Measurements from ENCODE around the gene CRLF2. TPM values are rescaled to one million over a fixed set of nuclear protein-coding genes. Genes with fewer than 3 reads are reported as not detected.
"Not testable (repeated sequence)": the region's sequence is repeated elsewhere in the genome, so short reads cannot be mapped to it uniquely, and the experiment has no call there.

CRLF2 gene
- total RNA-seq, 2 donors from 2014 or later, result 0.22 to 1.4 TPM

DNA sequence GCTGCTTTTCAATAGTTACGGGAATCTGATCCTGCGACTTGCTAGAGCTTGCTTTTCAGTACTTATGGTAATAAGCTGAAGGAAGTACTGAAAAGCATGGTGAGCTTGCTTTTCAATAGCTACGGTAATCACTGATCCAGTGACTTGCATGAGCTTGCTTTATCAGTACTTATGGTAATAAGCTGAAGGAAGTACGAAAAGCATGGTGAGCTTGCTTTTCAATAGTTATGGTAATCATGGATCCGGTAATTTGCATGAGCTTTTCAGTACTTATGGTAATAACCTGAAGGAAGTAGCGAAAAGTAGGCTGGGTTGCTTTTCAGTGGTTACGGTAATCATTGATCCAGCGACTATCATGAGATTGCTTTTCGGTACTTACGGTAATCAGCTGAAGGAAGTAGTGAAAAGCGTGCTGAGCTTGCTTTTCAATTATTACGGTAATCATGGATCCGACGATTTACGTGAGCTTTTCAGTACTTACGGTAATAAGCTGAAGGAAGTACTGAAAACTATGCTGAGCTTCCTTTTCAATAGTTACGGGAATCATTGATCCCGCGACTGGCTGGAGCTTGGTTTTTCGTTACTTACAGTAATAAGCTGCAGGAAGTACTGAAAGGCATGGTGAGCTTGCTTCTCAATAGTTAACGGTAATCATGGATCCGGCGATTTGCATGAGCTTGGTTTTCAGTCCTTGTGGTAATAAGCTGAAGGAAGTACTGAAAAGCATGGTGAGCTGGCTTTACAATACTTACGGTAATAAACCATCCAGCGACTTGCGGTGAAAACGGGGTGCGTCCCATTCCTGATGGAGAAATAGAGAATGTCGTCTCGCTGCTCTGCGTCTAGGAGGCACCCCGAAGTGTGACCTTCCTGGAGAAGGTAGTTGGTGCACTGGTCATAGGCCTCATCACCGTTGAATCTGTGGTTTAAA is 6.5 kb downstream of the CRLF2 start:
- Mint-ChIP-seq H3K27me3 (ENCODE audit: low read depth) (peaks cover 11% of the 10 kb centered on the region), H3K4me3 (peak overlapping the region; percentile 63 to 85), H3K36me3 (ENCODE audit: insufficient read depth in 2 of 2) (peaks cover 0 to 3% of the 10 kb centered on the region in 2 donors), H3K27ac (no peak overlapping the region), H3K9me3 (peaks cover 2 to 4% of the 10 kb centered on the region in 2 donors), H3K4me1 (ENCODE audit: low read depth) (peaks cover 27% of the 10 kb centered on the region)
- DNase-seq (peak; percentile 18 to 22), ATAC-seq (replicated peaks in 1 of 2) (peak; percentile 54)

DNA sequence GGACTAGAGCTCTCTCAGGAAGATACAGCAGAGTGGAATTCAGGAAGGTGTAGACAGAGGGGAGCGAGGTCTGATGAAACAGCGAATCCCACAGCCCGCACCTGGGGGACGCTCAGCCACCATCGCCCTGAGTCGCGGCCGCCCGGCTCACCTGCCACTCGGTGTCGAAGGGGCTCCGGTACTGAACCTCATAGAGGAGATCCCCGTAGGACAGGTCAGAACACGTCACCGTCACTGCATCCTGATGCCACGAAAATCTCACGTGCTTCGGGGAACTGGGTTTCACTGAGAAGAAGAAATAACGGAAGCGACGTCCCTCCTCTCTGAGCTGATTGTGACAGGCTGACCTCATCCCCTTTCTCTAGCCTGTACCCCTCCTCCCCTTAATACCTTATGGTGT is 10.2 kb downstream of the CRLF2 start:
- Mint-ChIP-seq H3K36me3 (ENCODE audit: insufficient read depth in 2 of 2) (no peaks in the 10 kb centered on the region), H3K4me1 (ENCODE audit: low read depth) (peaks cover 11% of the 10 kb centered on the region), H3K27ac (no peak overlapping the region), H3K27me3 (ENCODE audit: low read depth) (no peaks in the 10 kb centered on the region), H3K9me3 (no peaks in the 10 kb centered on the region), H3K4me3 (no peak overlapping the region)
- DNase-seq, result no peak
- ATAC-seq (replicated peaks in 1 of 2), result no peak

DNA sequence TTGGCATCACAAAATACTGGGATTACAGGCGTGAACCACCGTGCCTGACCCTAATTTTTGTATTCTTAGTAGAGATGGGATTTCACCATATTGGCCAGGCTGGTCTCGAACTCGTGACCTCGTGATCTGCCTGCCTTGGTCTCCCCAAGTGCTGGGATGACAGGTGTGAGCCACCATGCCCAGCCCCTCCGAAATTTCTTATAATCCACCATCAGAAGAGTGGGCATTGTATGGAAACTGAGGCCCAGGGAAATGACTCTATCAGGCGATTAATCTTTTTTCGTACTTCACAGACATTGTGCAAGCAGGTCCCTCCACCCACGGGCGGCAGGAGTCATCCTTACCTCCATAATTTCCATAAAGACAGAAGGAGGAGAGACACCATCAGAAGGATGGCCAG is 16.0 kb downstream of the CRLF2 start:
- Mint-ChIP-seq H3K9me3 (no peaks in the 10 kb centered on the region), H3K36me3 (ENCODE audit: insufficient read depth in 2 of 2) (no peaks in the 10 kb centered on the region), H3K4me1 (ENCODE audit: low read depth) (no peaks in the 10 kb centered on the region), H3K4me3 (no peak overlapping the region), H3K27me3 (ENCODE audit: low read depth) (no peaks in the 10 kb centered on the region), H3K27ac (no peak overlapping the region)
- ATAC-seq (replicated peaks in 1 of 2) (no peak), DNase-seq (no peak)

DNA sequence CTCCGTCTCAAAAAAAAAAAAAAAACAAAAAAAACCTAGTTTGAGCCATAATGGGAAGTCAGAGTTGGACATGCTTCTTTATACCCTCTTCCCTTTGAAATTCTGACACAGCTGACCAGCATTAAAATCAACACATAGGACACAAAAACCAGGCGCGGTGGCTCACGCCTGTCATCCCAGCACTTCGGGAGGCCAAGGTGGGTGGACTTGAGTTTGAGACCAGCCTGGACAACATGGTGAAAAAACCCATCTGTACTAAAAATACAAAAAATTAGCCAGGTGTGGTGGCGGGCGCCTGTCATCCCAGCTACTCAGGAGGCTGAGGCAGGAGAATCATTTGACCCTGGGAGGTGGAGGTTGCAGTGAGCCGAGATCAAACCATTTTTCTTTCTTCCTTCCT is 20.3 kb downstream of the CRLF2 start:
- not testable (repeated sequence) for H3K9me3 Mint-ChIP-seq; H3K27me3 Mint-ChIP-seq (ENCODE audit: low read depth); H3K4me1 Mint-ChIP-seq (ENCODE audit: low read depth); ATAC-seq (replicated peaks in 1 of 2); DNase-seq; H3K27ac Mint-ChIP-seq; H3K36me3 Mint-ChIP-seq (ENCODE audit: insufficient read depth in 2 of 2); H3K4me3 Mint-ChIP-seq

GRCh38 chrX:1190596-1191145 is 21.8 kb downstream of the CRLF2 start:
- H3K27ac Mint-ChIP-seq, result no peak overlapping the region
- no peak for ATAC-seq (replicated peaks in 1 of 2)
- no peaks in the 10 kb centered on the region for H3K9me3 Mint-ChIP-seq
- H3K27me3 Mint-ChIP-seq (ENCODE audit: low read depth), result no peaks in the 10 kb centered on the region
- no peaks in the 10 kb centered on the region for H3K36me3 Mint-ChIP-seq (ENCODE audit: insufficient read depth in 2 of 2)
- DNase-seq, result no peak
- H3K4me1 Mint-ChIP-seq (ENCODE audit: low read depth), result peaks cover under 1% of the 10 kb centered on the region
- no peak overlapping the region for H3K4me3 Mint-ChIP-seq

- Mint-ChIP-seq H3K27ac (no peak overlapping the region), H3K4me3 (no peak overlapping the region), H3K36me3 (ENCODE audit: insufficient read depth in 2 of 2) (no peaks in the 10 kb centered on the region), H3K27me3 (ENCODE audit: low read depth) (no peaks in the 10 kb centered on the region), H3K9me3 (no peaks in the 10 kb centered on the region), H3K4me1 (ENCODE audit: low read depth) (peaks cover 10% of the 10 kb centered on the region)
- peak in 1 of 2 donors; percentile 20 for DNase-seq
- ATAC-seq (replicated peaks in 1 of 2), result peak; percentile 63 to 70
Measured at GRCh38 chrX:1185561-1185960, 26.9 kb downstream of the CRLF2 start.

- Mint-ChIP-seq H3K9me3 (no peaks in the 10 kb centered on the region), H3K4me1 (ENCODE audit: low read depth) (peaks cover 10% of the 10 kb centered on the region), H3K4me3 (no peak overlapping the region), H3K36me3 (ENCODE audit: insufficient read depth in 2 of 2) (no peaks in the 10 kb centered on the region), H3K27me3 (ENCODE audit: low read depth) (no peaks in the 10 kb centered on the region), H3K27ac (no peak overlapping the region)
- DNase-seq, result no peak
- no peak for ATAC-seq (replicated peaks in 1 of 2)
Measured at GRCh38 chrX:1182211-1182610, 30.2 kb downstream of the CRLF2 start.

DNA sequence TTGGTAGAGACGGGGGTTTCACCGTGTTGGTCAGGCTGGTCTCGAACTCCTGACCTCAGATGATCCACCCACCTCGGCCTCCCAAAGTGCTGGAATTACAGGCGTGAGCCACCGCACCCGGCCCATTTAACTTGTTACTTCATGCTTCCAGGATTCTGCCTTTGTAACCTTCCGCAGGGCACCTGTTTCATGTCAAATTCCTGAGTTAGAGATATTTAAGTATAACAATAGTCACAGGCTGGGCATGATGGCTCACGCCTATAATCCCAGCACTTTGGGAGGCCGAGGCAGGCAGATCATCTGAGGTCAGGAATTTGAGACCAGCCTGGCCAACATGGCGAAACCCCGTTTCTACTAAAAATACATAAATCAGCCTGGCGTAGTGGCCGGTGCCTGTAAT is 30.8 kb downstream of the CRLF2 start:
- H3K4me1 Mint-ChIP-seq (ENCODE audit: low read depth), result peaks cover 10% of the 10 kb centered on the region
- not testable (repeated sequence) for ATAC-seq (replicated peaks in 1 of 2); DNase-seq; H3K9me3 Mint-ChIP-seq; H3K27ac Mint-ChIP-seq; H3K27me3 Mint-ChIP-seq (ENCODE audit: low read depth); H3K4me3 Mint-ChIP-seq; H3K36me3 Mint-ChIP-seq (ENCODE audit: insufficient read depth in 2 of 2)

- no peaks in the 10 kb centered on the region for H3K36me3 Mint-ChIP-seq (ENCODE audit: insufficient read depth in 2 of 2)
- H3K4me1 Mint-ChIP-seq (ENCODE audit: low read depth), result peaks cover 10% of the 10 kb centered on the region
- H3K4me3 Mint-ChIP-seq, result no peak overlapping the region
- ATAC-seq (replicated peaks in 1 of 2) (no peak), DNase-seq (no peak)
- no peak overlapping the region for H3K27ac Mint-ChIP-seq
- no peaks in the 10 kb centered on the region for H3K9me3 Mint-ChIP-seq
- H3K27me3 Mint-ChIP-seq (ENCODE audit: low read depth), result no peaks in the 10 kb centered on the region
Measured at GRCh38 chrX:1181170-1181569, 31.3 kb downstream of the CRLF2 start.

DNA sequence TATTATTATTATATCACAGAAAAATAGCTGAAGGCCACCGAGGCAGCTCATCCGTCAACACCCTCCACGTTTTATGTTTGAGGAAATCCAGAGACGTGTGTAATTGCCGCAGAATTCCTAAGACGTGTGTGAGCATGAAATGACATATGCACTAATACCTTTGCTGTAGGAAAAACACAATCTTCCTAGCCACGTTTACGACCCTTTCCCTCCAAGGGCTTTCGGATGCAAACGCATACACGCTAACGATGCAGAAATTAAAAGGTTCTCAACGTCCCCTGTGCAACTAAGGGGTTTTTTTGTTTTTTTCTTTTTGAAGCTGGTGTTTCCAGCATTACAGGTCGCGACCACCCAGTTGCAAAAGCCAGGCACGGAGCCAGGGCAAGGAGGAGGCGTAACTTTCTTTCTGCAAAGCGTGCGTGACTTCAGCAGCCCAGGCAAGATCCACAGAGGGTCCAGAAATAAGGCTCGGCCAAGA is 33.8 kb downstream of the CRLF2 start:
- ATAC-seq (replicated peaks in 1 of 2), result peak in 1 of 2 donors; percentile 53
- no peak overlapping the region for H3K27ac Mint-ChIP-seq
- no peak for DNase-seq
- no peaks in the 10 kb centered on the region for H3K36me3 Mint-ChIP-seq (ENCODE audit: insufficient read depth in 2 of 2)
- no peaks in the 10 kb centered on the region for H3K4me1 Mint-ChIP-seq (ENCODE audit: low read depth)
- H3K4me3 Mint-ChIP-seq, result no peak overlapping the region
- no peaks in the 10 kb centered on the region for H3K27me3 Mint-ChIP-seq (ENCODE audit: low read depth)
- H3K9me3 Mint-ChIP-seq, result no peaks in the 10 kb centered on the region

DNA sequence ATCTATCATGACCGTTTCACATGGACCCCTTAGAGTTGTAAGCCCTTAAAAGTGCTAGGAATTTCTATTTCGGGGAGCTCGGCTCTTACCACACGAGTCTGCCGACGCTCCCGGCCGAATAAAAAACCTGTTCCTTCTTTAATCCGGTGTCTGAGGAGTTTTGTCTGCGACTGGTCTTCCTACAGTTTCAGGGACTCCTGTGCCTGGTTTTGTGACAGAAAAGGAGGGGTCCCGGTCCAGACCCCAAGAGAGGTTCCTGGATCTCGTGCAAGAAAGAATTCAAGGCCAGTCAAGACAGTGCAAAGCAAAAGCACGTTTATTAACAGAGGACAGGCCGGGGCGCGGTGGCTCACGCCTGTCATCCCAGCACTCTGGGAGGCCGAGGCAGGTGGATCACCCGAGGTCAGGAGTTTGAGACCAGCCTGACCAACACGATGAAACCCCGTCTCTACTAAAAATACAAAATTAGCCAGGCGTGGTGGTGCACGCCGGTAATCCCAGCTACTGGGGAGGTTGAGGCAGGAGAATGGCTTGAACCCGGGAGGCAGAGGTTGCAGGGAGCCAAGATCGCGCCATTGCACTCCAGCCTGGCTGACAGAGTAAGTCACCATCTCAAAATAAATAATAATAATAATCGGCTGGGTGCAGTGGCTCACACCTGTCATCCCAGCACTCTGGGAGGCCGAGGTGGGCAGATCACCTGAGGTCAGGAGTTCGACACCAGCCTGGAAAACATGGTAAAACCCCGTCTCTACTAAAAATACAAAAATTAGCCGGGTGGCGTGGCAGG is 35.7 kb downstream of the CRLF2 start:
- H3K36me3 Mint-ChIP-seq (ENCODE audit: insufficient read depth in 2 of 2); H3K4me3 Mint-ChIP-seq; H3K4me1 Mint-ChIP-seq (ENCODE audit: low read depth); H3K27me3 Mint-ChIP-seq (ENCODE audit: low read depth); H3K9me3 Mint-ChIP-seq; DNase-seq: not testable (repeated sequence)
- H3K27ac Mint-ChIP-seq, result peak overlapping the region; percentile 41
- peak; percentile 47 to 62 for ATAC-seq (replicated peaks in 1 of 2)

DNA sequence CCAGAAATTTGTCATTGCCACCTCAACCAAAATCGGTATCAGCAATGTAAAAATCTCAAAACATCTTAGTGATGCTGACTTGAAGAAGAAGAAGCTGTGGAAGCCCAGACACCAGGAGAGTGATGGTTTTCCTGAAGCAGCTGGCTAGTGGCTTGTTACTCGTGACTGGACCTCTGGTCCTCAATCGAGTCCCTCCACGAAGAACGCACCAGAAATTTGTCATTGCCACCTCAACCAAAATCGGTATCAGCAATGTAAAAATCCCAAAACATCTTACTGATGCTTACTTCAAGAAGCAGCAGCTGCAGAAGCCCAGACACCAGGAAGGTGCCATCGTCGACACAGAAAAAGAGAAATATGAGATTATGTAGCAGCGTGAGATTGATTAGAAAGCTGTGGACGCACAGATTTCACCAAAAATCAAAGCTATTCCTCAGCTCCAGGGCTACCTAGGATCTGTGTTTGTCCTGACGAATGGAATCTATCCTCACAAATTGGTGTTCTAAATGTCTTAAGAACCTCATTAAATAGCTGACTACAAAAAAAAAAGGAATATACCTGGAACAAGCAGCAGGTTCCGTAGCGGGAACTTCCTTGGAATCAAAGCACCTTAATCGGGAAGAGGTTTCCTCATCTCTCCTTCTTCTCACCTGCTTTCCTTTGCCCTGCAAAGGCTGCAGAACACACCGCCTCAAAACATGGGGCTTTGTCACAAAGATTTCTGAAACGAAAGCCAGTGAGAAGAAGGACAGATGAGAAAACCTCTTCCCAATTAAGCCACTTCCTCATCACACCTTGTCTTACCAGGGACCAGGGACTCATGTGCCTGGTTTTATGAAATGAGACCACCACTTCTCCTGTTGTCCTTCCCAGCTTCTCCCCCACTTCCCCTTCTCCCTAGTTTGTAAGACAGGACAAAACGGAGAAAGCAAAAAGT is 37.6 kb downstream of the CRLF2 start:
- H3K9me3 Mint-ChIP-seq; H3K4me3 Mint-ChIP-seq; DNase-seq; H3K27ac Mint-ChIP-seq; H3K36me3 Mint-ChIP-seq (ENCODE audit: insufficient read depth in 2 of 2); H3K4me1 Mint-ChIP-seq (ENCODE audit: low read depth); H3K27me3 Mint-ChIP-seq (ENCODE audit: low read depth): not testable (repeated sequence)
- peak; percentile 23 to 40 for ATAC-seq (replicated peaks in 1 of 2)

All from activated T-cell treated with anti-CD3 and anti-CD28 coated beads, Interleukin-2, amount 50 U/mL, for 72 hours (primary cell).